ENCODE results near the gene ITPR2.

Gene ITPR2

GRCh38 chr12:26290565-26290964 is 542.4 kb downstream of the ITPR2 start:
- H3K4me3 ChIP-seq (ENCODE audit: low read length, poor library complexity, severe bottlenecking), result no peak overlapping the region
- H3K79me2 ChIP-seq (ENCODE audit: insufficient read depth, low read length), result no peaks in the 10 kb centered on the region
- no peaks in the 10 kb centered on the region for H3K27me3 ChIP-seq (ENCODE audit: insufficient read depth, low read length, poor library complexity, severe bottlenecking)
- TF ChIP-seq CTCF (conservative IDR thresholded peaks at IDR 0.05; ENCODE audit: low read length) (no peak), EZH2phosphoT487 (IDR thresholded peaks at IDR 0.05; ENCODE audit: borderline replicate concordance) (no peak)
- H4K20me1 ChIP-seq (ENCODE audit: insufficient read depth, low read length, poor library complexity, severe bottlenecking), result no peaks in the 10 kb centered on the region
- no peaks in the 10 kb centered on the region for H3F3A ChIP-seq (ENCODE audit: low read depth)
- H3K9ac ChIP-seq (ENCODE audit: low read depth, low read length, poor library complexity, severe bottlenecking), result no peak overlapping the region
- H3K36me3 ChIP-seq (ENCODE audit: insufficient read depth, low read length), result no peaks in the 10 kb centered on the region
- H3K9me3 ChIP-seq (ENCODE audit: insufficient read depth, low read depth, low read length), result no peaks in the 10 kb centered on the region
- H3K4me2 ChIP-seq (ENCODE audit: low read depth, low read length, poor library complexity, severe bottlenecking), result no peak overlapping the region
- no peaks in the 10 kb centered on the region for H3K9me2 ChIP-seq (replicated peaks; ENCODE audit: low read depth, low read length)
- H3K4me1 ChIP-seq (ENCODE audit: insufficient read depth, low read length, poor library complexity, severe bottlenecking), result no peaks in the 10 kb centered on the region
- H2AFZ ChIP-seq (ENCODE audit: low read length), result no peak overlapping the region

DNA sequence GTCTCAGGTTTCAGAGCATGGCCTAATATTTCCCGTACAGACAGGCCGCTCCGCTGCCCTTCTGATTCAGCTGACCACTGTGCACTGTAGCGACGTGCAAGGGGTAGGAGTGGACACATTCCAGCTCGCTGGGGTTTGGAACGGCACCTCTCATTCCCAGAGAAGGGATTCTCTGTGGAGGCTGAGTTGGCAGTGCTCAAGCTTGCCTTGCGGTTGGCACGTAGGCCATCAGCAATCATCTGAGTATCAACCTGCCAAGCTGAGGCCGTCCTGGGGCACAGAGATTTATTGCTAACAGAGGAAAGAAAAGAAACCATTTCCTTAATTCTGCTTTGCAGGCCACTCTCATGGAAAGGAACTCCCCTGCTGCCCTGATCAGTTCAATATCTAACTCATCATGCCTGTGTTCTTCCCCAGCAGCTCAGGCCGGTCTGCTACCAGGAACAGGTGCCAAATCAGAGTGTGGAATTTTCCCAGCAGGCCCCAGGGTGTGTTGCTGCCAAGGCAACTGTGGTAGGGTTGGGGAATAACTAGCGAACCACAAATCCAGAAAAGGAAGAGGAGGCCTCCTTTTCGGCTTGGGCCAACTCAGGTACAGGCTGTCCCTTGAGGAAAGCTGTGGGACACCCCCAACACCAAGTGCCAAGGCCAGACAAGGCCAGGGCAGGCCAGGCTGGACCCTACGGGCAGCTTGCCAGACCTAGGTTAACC is 545.2 kb downstream of the ITPR2 start:
- no peaks in the 10 kb centered on the region for H3K9me3 ChIP-seq (ENCODE audit: insufficient read depth, low read depth, low read length)
- no peaks in the 10 kb centered on the region for H3K36me3 ChIP-seq (ENCODE audit: insufficient read depth, low read length)
- no peak overlapping the region for H3K4me3 ChIP-seq (ENCODE audit: low read length, poor library complexity, severe bottlenecking)
- TF ChIP-seq CTCF (conservative IDR thresholded peaks at IDR 0.05; ENCODE audit: low read length), result no peak
- TF ChIP-seq EZH2phosphoT487 (IDR thresholded peaks at IDR 0.05; ENCODE audit: borderline replicate concordance), result no peak
- H3K4me1 ChIP-seq (ENCODE audit: insufficient read depth, low read length, poor library complexity, severe bottlenecking), result no peaks in the 10 kb centered on the region
- no peak overlapping the region for H3K9ac ChIP-seq (ENCODE audit: low read depth, low read length, poor library complexity, severe bottlenecking)
- no peaks in the 10 kb centered on the region for H3K9me2 ChIP-seq (replicated peaks; ENCODE audit: low read depth, low read length)
- no peaks in the 10 kb centered on the region for H3F3A ChIP-seq (ENCODE audit: low read depth)
- no peak overlapping the region for H3K4me2 ChIP-seq (ENCODE audit: low read depth, low read length, poor library complexity, severe bottlenecking)
- H3K79me2 ChIP-seq (ENCODE audit: insufficient read depth, low read length), result no peaks in the 10 kb centered on the region
- H4K20me1 ChIP-seq (ENCODE audit: insufficient read depth, low read length, poor library complexity, severe bottlenecking), result no peaks in the 10 kb centered on the region
- H2AFZ ChIP-seq (ENCODE audit: low read length), result no peak overlapping the region
- H3K27me3 ChIP-seq (ENCODE audit: insufficient read depth, low read length, poor library complexity, severe bottlenecking), result no peaks in the 10 kb centered on the region

Measured in Loucy (cell line).